DND-41 (cell line): Measurements from ENCODE around the gene TINAGL1.

Experiments used
- CTCF ChIP-seq: IDR thresholded peaks from 2 replicates; pipeline ENCODE4 v1.5.1; 2012; ENCODE audit warnings: borderline replicate concordance, low read length, moderate library complexity, mild to moderate bottlenecking; ENCODE audit not compliant: poor library complexity, severe bottlenecking; ENCODE audit errors: extremely low read depth
- EZH2 ChIP-seq: IDR thresholded peaks from 3 replicates; pipeline ENCODE4 v1.6.1; 2012; ENCODE audit warnings: borderline replicate concordance, low read depth, mild to moderate bottlenecking, moderate library complexity, low read length, inconsistent platforms; ENCODE audit not compliant: severe bottlenecking

- TF ChIP-seq EZH2 (no peak), CTCF (no peak)
Observed at GRCh38 chr1:31588751-31589515, 12.6 kb downstream of the TINAGL1 start.
